Heart right ventricle (tissue), 16 donors: ENCODE data around the gene PFN1. TPM values are rescaled to one million over a fixed set of nuclear protein-coding genes. Genes with fewer than 3 reads are reported as not detected.

ENCODE experiments used
- ATAC-seq, 8 donors: fragments of 200-7000 bp; cut with Tn5 transposase; one replicate each; pipeline ENCODE4 v1.9.1; 2020; ENCODE audit warnings: mild to moderate bottlenecking in 8 of 8, moderate library complexity in 8 of 8, moderate number of reproducible peaks in 1 of 8
- DNase-seq, 2 donors: peaks; one replicate each; pipeline ENCODE4 v3.0.0-alpha.2; 2020
- H3K27ac ChIP-seq, 10 donors: fragments of 200-600 bp; sonication (generic) in 2 of 10; one replicate each; pipeline versions ENCODE4 v1.5.0 to v1.8.0; 2020 to 2022; ENCODE audit warnings: mild to moderate bottlenecking in 3 of 10
- H3K27me3 ChIP-seq, 7 donors: fragments of 200-600 bp; one replicate each; pipeline ENCODE4 v1.8.0; 2021 to 2022; ENCODE audit warnings: mild to moderate bottlenecking in 2 of 7
- H3K36me3 ChIP-seq, 9 donors: fragments of 200-600 bp; sonication (generic) in 1 of 9; one replicate each; pipeline versions ENCODE4 v1.5.0 to v1.8.0; 2020 to 2022; ENCODE audit warnings: mild to moderate bottlenecking in 2 of 9
- H3K4me1 ChIP-seq, 9 donors: fragments of 200-600 bp; sonication (generic) in 1 of 9; one replicate each; pipeline versions ENCODE4 v1.5.0 to v1.8.0; 2020 to 2022; ENCODE audit warnings: mild to moderate bottlenecking in 4 of 9
- H3K4me3 ChIP-seq, 10 donors: fragments of 200-600 bp; sonication (generic) in 2 of 10; one replicate each; pipeline versions ENCODE4 v1.5.0 to v1.8.0; 2020 to 2022; ENCODE audit warnings: mild to moderate bottlenecking in 7 of 10, moderate library complexity in 2 of 10
- H3K9me3 ChIP-seq, 11 donors: fragments of 200-600 bp in 10 of 11; sonication (generic) in 2 of 11; one replicate each; pipeline versions ENCODE4 v1.5.0 to v1.8.0; 2013 to 2022; ENCODE audit warnings: mild to moderate bottlenecking in 2 of 11, control low read depth in 1 of 11, moderate library complexity in 1 of 11
- WGBS, 2 donors: extraction: QIAGEN DNeasy Blood & Tissue Kit; methylation state at CpG; one replicate each; pipeline ENCODE4 v1.1.7; 2013; ENCODE audit warnings: inconsistent platforms in 1 of 2; 5-methylcytosine and 5-hydroxymethylcytosine counted together
- intact Hi-C, 10 donors: fragments of 100-400 bp; cut with DNase I; formaldehyde crosslinking; loops; one replicate each; pipeline versions ENCODE4 v1.11.1 to v1.14.2; 2022
- polyA plus RNA-seq, 2 donors: library from polyadenylated mRNA; stranded (reverse); fragments of 200-250 nt; gene quantifications; one replicate each; pipeline ENCODE4 v1.2.3, GENCODE V29; 2013
- total RNA-seq, 10 donors: library from RNA; stranded (reverse); fragmentation: NEBNext Ultra II Directional in 3 of 10; extraction: Animal tissue kit (Norgen Biotek cat#: 25700) in 3 of 10; gene quantifications; one replicate each; pipeline versions ENCODE4 v1.2.1 to v1.2.4, GENCODE V29; 2021 to 2023
- TF ChIP-seq, protein P1 (sequence below), 9 donors: fragments of 200-600 bp; sonication (generic) in 2 of 9; IDR thresholded peaks; one replicate each; pipeline versions ENCODE4 v1.5.0 to v1.8.0; 2021 to 2022; ENCODE audit warnings: antibody characterized with exemption in 9 of 9, mild to moderate bottlenecking in 5 of 9, moderate library complexity in 1 of 9
- donor health status: Arrhythmogenic right ventricular cardiomyopathy.
- donor health status: ischemic (EF 13 %, LVEDD 7.1; RV severe dilation, severe dysfunction).
- donor health status: healthy with polysubstance abuse.
- donor health status: DM: no; HTN: yes; CAD: no.
- donor health status: DM: no; HTN: no; CAD: no.
- donor health status: ischemic (EF 25% LVEDD 6.9; RV normal size, moderate dysfunction).
- donor health status: ischemic (EF 25% LVEDD 5.7; RV mildly dilated, moderate dysfunction).
- donor health status: healthy.
- donor health status: DM: yes; HTN: yes; CAD: no.
- donor health status: Ischemic cardiomyopathy.
- donor health status: ischemic (EF 35%, LVEDD 5.7; RV mildly dilated, moderate dysfunction).
- donor health status: nonischemic (EF 11% LVEDD 7.7; RV severe dilation, severe dysfunction).
- donor health status: DM: yes; HTN: yes; CAD: no.
- donor health status: PGD.
- donor health status: ischemic (EF 29% LVEDD 5.4; RV normal size, mild dysfunction).
- donor health status: nonischemic (EF 23%, LVEDD 6.1; RV moderate dilation, normal function).

The PFN1 gene
- total and polyA plus RNA-seq, 12 donors = 144 to 830 (median 161) TPM

DNA sequence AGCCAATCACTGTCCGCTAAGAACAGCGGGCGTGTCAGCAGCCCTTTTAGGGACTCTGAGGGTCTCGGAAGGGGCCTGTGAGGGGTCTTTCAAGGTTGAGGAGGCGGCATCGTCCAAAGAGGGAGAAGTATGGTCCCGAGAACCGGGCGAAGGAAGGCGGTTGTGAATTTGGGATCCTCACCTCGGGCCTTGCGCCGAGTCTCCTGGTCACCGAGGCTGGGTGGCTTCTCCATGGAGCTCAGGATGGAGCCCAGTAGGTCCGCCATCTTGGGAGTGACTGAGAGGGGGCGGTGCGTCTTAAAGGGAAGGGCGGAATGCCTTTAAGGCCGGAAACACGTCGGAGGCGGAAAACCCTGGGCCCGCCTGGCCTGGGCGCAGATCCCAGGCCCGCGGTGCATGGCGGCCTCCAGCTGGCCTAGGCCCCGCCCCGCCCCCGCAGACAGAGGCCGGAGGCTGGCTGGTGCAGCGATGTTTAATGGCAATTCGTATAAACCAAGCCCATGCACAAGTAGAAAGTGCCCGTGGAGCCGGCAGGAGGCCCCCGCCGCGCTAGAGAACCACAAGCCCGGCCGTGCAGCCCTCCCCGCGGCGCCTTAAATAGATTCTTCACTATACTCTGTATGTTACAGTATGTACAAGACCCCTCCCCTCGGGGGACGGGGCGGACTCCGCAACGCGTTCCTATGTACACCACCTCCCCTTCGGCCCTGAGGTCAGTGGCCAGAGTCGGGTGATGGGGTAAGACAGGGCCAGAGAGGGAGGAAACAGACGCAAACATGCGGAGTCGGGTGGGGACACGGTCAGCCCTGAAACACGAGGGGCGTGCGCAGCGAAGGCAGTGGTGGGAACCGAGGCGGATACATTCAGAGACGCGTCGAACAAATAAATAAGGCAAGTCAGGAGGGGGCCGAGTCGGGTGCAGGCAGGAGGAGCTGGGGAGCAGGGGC, 19.5 kb upstream of the PFN1 start, which contains the start of gene SPAG7:
SPAG7 (minus strand) TSS at position 279 of the 947 bp plus-strand sequence; CDS start at position 266, 13 bp downstream.
- Histone ChIP-seq H3K4me1 (peaks cover 11 to 50% (median 41%) of the 10 kb centered on the region in 9 donors), H3K36me3 (peaks cover 0 to 56% (median 15%) of the 10 kb centered on the region in 9 donors), H3K9me3 (no peaks in the 10 kb centered on the region), H3K27ac (peak within 1 kb of the TSS; percentile 89 to 97 (median 96)), H3K4me3 (peak within 1 kb of the TSS; percentile 53 to 82 (median 72)), H3K27me3 (no peaks in the 10 kb centered on the region)
- peak; percentile 92 to 94 for DNase-seq
- intact Hi-C loops = loop anchor here in 7 of 10 donors (1.0 to 5.0 kb wide), 9 partner anchors 18 to 61 kb away; partner anchors contain the start of genes PFN1 (in 2 of the 7), CAMTA2 (in 1 of the 7), INCA1 (in 1 of the 7) and KIF1C (in 1 of the 7)
- TF ChIP-seq, protein P1, sequence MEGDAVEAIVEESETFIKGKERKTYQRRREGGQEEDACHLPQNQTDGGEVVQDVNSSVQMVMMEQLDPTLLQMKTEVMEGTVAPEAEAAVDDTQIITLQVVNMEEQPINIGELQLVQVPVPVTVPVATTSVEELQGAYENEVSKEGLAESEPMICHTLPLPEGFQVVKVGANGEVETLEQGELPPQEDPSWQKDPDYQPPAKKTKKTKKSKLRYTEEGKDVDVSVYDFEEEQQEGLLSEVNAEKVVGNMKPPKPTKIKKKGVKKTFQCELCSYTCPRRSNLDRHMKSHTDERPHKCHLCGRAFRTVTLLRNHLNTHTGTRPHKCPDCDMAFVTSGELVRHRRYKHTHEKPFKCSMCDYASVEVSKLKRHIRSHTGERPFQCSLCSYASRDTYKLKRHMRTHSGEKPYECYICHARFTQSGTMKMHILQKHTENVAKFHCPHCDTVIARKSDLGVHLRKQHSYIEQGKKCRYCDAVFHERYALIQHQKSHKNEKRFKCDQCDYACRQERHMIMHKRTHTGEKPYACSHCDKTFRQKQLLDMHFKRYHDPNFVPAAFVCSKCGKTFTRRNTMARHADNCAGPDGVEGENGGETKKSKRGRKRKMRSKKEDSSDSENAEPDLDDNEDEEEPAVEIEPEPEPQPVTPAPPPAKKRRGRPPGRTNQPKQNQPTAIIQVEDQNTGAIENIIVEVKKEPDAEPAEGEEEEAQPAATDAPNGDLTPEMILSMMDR (IDR thresholded peaks at IDR 0.05) = peak in 3 of 9 donors; percentile 16 to 41 (median 29)
- peak; percentile 78 to 91 (median 86) for ATAC-seq
- WGBS, 2 donors = 1 to 2% methylated on average over 66 of the region's 66 CpGs

DNA sequence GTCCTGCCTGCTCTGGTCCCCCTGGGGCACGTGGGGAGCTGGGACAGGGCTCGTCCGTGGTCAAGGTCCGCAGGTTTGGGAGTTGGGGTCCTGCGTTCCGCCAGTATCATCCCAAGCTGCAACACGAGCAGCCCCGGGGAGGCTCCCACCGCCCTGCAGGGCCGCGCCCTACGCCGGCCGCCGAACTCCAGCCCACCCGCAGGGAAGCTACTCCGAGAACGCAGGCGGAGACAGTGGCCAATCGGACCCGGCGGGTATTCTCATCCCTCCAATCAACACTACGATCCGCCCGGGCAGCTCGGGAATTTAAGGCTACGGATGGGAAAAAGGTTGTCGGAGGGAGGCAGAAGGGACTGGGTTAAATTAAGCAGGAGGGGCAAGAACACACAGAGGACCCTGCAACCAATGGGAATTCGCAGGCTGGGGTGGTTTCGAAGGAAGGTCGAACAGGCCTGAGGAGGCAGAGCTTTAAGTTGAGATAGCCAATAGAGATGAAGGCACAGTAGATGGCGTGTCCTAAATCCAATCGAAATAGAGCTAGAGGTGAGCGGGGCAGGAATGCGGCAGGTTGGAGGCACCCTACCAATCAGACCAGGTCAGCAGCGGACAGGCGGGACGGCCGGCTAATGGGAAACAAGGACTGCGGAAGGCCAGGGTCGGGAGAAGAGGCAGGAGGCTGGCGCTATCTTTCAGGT, 18.7 kb upstream of the PFN1 start:
- intact Hi-C loops = loop anchor here in 7 of 10 donors (1.0 to 5.0 kb wide), 9 partner anchors 17 to 60 kb away; partner anchors contain the start of genes PFN1 (in 2 of the 7), CAMTA2 (in 1 of the 7), INCA1 (in 1 of the 7) and KIF1C (in 1 of the 7)
- Histone ChIP-seq H3K27me3 (no peaks in the 10 kb centered on the region), H3K9me3 (no peaks in the 10 kb centered on the region), H3K27ac (peak overlapping the region; percentile 89 to 97 (median 96)), H3K4me1 (peaks cover 11 to 45% (median 34%) of the 10 kb centered on the region in 9 donors), H3K4me3 (peak overlapping the region; percentile 53 to 82 (median 72)), H3K36me3 (peaks cover 0 to 49% (median 13%) of the 10 kb centered on the region in 9 donors)
- TF ChIP-seq, protein P1 (IDR thresholded peaks at IDR 0.05) = no peak
- DNase-seq (peak; percentile 96 to 99), ATAC-seq (peak; percentile 88 to 95 (median 92))
- WGBS, 2 donors = 0% methylated on average over 42 of the region's 42 CpGs

DNA sequence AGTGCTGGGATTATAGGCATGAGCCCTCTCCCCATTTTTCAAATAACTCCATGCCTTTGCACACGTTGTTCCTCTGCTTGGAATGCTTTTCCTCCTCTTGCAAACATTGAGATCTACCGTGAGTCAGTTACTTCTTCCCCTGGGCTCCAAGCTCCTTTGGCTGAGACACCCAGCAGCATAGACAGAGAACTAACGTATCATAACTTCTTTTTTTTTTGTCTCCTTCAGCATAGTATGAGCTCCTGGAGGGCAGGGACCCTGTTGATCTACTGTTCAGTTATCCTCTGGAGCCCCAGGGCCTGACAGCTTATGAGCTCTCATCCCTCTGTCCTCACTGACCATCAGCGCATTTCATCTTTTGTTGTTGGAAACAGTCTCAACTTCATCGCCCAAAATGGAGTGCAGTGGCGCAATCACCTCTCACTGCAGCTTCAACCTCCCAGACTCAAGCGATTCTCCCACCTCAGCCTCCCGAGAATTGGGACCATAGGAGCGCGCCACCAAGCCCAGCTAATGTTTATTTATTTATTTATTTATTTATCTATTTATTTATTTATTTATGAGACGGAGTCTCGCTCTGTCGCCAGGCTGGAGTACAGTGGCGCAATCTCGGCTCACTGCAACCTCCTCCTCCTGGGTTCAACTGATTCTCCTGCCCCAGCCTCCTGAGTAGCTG, 17.1 kb upstream of the PFN1 start:
- Histone ChIP-seq H3K9me3 (no peaks in the 10 kb centered on the region), H3K27ac (peak overlapping the region in 6 of 10 donors; percentile 90 to 97 (median 96)), H3K27me3 (no peaks in the 10 kb centered on the region), H3K36me3 (peaks cover 0 to 48% (median 15%) of the 10 kb centered on the region in 9 donors), H3K4me1 (peaks cover 11 to 44% (median 34%) of the 10 kb centered on the region in 9 donors), H3K4me3 (peak overlapping the region in 1 of 10 donors; percentile 69)
- ATAC-seq (no peak), DNase-seq (no peak)
- intact Hi-C loops = loop anchor here in 2 of 10 donors (5.0 kb wide), 1 partner anchor 58 kb away; no protein-coding TSS in a partner anchor
- TF ChIP-seq, protein P1 (IDR thresholded peaks at IDR 0.05) = no peak
- 97 to 98% methylated on average over 15 of the region's 15 CpGs for WGBS, 2 donors
